Neural progenitor cell (in vitro differentiated cells): ENCODE results near the gene HBZ.

ENCODE experiments used
- CTCF ChIP-seq: fragments of 200-600 bp; sonication (generic); IDR thresholded peaks from 2 replicates; pipeline ENCODE4 v1.5.1; 2017; ENCODE audit warnings: antibody characterized with exemption, mild to moderate bottlenecking
- EZH2phosphoT487 ChIP-seq: fragments of 200-600 bp; sonication (generic); IDR thresholded peaks from 2 replicates; pipeline ENCODE4 v1.6.1; 2017; ENCODE audit warnings: antibody characterized with exemption

GRCh38 chr16:203246-203645 lies 50.8 kb downstream of the HBZ start:
- TF ChIP-seq CTCF (no peak), EZH2phosphoT487 (no peak)
